GM19397 (cell line): ENCODE results near the gene GFI1B.
A peak's percentile ranks its signal among the peaks of the same experiment; 100 is the strongest.
"Not testable (repeated sequence)": the region's sequence is repeated elsewhere in the genome, so short reads cannot be mapped to it uniquely, and the experiment has no call there.

ENCODE experiments used
- ATAC-seq: cut with Tn5 transposase; IDR thresholded peaks from one replicate; pipeline ENCODE4 v1.9.1; 2021; ENCODE audit warnings: mild to moderate bottlenecking, moderate library complexity; ENCODE audit not compliant: unreplicated experiment

GFI1B gene

DNA sequence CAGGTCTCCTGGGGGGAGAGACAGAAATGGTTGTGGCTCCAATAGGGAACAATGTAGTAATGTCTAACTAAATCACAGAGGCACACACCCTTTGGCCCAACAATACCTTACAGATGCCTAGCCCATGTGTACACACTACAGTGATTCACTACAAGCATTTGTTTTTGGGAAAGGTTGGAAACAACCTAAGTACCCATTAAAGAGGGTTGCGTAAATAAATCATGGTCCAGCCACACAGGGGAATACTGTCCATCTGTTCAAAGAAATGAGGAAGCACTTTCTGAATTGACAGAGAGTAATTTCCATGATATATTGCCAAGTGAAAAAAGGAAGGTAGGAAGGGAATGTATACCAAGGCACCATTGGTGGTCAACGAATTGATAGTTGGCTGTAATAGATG is 30.3 kb downstream of the GFI1B start:
- no peak for ATAC-seq

DNA sequence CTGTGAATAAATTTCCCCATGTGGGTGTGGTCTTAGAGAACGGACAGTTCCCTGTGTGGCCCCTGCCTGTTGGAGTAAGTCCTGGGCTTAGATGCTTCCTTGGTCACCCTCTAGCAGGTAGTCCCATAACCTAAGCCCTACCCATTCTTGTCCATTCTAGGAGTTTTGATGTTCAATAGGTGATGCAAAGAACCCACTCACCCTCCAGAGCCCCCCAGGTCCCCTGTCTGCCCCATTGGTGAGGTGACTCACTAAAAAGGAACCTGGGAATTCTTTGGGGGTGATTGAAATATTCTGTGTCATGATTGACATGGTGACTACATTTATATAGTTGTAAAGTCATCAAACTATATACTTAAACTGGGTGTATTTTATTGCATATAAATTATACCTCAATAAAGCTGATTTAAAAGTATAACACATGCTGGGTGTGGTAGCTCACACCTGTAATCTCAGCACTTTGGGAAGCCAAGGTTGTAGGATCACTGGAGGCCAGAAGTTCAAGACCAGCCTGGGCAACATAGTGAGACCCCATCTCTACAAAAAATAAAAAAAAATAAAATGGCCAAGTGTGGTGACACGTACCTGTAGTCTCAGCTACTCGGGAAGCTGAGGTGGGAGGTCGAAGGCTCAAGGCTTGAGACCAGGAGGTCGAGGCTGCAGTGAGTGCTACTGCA is 31.6 kb downstream of the GFI1B start:
- ATAC-seq: no peak

DNA sequence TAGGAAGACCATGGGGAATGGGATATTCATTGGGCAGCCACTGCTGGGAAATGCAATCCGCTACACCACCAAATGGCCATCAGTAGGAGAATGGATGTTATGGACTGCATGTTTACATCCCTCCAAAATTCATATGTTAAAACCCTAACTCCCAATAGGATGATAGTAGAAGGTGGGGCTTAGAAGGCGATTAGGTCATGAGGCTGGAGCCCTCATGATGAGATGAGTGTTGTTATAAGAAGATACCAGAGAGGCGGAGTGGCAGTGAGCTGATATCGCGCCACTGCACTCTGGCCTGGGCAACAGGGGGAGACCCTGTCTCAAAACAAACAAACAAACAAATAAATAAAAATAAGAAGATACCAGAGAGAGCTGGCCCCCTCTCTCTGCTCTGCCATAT is 36.2 kb downstream of the GFI1B start:
- ATAC-seq: no peak

DNA sequence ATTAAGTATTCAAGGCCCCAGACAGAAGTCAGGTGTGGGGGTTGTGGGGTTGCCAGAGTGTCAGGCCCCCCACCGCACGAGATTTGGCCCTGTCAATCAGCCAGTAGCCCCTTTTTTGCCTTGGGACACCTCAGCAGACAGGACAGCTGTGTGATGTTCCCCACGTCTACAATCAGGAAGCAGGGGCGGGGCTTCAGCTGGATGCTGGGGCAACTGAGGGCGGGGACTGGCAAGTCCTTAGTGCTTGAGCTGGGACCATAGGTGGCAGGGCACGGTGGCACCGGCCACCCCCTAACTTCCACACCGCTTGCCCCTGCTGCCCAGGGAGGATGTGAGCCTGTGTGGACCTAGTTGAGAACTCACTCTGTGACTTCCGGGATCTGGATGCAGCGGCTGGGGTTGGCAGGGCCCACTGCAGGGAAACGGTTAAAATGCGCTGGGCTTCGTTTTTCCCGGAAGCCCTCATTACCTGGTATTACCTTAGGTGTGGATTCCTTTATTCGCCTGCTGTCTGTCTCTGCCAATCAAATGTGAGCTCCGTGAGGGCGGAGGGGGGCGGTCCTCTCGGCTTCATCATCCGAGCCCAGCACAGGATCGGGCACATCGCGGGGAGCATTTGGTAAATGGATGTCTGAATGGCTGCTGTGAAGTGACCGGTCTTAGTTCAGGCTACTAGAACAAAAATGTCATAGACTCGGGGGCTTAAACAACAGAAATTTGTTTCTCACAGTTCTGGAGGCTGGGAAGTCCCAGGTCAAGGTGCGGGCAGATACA is 44.8 kb downstream of the GFI1B start:
- ATAC-seq: no peak

DNA sequence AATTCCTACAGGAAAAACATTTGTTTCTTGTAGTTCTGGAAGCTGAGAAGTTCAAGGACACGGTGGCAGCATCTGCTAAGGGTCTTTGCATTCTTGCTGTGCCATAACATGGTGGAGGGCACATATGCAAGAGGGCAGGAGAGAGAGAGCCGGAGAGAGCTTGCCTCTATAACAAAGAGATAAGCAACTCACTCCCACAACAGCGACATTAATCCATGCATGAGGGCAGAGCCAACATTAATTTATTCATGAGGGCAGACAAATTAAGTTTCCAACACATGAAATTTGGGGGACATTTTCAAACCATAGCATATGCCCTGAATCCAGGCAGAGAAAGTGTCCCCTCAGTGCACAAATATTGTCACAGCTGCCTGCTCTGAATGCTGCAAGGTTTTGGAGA is 47.9 kb downstream of the GFI1B start:
- no peak for ATAC-seq

DNA sequence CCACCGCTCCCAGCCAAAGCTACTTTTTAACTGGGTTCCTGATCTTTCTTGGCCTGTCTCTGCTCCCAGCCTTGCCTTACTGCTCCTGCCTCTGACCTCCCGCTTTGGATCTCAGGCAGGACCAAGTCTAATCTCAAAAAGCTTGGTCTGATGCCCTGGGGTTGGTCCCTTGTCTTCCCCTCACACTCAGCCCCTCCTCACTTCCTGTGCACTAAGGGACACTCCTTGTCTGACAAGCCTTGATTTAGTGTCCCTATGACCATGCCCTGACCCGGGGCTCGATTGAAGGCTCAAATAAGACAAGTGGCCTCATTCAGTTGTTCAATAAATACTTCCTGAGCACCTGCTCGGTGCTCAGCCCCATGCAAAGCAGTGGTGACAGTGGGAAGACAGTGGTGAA is 48.6 kb downstream of the GFI1B start:
- ATAC-seq: no peak

DNA sequence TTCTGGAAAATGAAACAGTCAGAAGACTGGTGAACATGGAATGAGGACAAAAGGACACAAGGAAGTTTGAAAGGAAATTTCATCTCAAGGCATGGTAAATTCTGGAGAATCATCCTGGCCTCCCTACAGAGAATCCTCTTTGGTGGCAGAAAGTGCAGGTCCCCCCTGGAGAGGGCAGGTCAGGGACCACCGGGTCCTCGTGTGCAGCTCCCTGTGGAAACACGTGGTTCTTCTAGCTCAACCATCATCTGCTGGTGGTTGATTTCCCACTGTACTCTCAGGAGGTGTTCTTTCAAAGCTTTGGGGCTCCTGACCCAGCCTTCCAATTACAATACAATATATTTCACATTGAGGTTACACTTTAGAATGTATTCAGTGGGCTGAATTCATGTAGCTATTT is 49.7 kb downstream of the GFI1B start:
- no peak for ATAC-seq

DNA sequence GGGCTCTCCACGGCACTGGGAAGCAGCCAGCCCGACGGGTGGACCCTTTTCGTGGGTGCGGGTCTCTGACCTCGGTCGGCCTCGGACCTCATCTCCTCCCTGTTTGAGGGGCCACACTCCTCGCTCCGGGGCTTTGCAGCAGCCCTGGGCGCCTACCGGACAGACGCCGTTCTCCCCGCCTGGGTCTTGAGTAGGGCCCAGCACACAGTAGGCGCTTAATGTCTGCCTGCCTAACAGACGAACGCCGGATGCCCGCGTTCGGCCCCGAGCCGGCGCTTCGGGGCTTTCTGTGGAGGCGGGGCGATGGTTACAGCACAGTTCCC is 51.5 kb downstream of the GFI1B start:
- ATAC-seq: peak; percentile 14

DNA sequence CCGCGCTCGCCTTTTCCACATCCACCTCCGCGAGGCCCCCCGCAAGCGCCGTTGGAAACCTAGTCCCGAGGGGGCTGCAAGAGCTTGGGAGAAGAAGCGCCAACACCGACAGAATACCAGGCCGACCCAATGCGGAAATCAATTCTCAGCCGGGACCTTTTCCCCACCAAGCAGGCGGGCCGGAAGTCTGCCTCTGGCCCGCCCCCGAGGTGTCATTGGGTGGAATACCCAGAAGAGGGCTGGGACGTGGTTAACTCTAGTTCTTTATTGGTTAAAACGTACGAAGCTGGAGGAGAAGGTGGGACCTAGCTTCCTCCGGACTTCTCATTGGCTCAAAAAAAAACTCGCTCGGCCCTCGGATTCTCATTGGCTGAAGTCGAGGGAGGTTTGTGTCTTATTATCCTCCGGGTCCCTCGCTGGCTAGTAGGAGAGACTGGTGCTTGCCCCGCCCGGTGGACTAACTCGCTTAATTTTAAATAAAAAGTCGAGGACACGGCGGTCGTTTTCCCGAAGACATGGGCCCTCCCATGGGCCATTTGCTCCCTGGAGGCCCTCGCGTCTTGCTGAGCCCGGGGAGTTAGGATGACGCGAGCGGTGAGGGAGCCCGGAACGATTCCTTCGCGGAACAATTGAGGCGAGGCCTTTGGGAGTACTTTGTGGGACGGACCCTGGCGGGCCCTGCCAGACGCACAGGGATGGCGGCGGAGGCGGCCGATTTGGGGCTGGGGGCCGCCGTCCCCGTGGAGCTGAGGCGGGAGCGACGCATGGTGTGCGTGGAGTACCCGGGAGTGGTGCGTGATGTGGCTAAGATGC is 52.0 kb downstream of the GFI1B start, which contains the start of gene GTF3C5:
Gene GTF3C5, plus strand, starts transcription at position 681 of the 813 bp plus-strand sequence. Its CDS starts 15 bp downstream, at position 696.
- ATAC-seq: peak; percentile 92

DNA sequence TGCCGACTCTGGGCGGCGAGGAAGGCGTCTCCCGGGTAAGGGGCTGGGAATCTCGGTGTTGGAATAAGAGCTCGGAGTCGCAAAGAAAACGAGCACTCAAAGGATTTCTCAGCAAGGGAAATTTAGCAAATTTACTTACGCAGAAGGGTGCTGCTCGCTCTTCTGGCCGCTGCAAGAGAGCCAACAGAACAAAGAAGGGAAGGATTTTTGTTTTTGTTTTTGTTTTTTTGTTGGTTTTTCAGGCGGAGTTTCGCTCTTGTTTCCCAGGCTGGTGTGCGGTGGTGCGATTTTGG is 52.6 kb downstream of the GFI1B start:
- ATAC-seq: no peak

DNA sequence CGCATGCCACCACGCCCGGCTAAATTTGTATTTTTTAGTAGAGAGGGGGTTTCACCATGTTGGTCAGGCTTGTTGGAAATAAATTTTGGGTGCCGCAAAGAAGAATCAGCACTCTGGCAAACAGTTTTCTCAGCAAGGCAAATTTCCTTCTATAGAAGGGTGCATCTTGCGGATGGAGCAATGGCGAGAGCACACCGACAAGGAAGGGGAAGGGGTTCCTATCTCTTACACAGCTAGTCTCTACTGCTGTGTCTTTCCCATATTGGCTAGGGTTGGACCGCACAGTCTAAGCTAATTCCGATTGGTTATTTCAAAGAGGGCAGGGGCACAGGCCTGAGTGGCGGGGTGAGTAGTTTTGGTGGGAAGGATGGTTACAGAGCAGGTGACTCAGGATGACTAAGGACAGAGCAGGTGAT is 53.0 kb downstream of the GFI1B start:
- ATAC-seq: no peak

DNA sequence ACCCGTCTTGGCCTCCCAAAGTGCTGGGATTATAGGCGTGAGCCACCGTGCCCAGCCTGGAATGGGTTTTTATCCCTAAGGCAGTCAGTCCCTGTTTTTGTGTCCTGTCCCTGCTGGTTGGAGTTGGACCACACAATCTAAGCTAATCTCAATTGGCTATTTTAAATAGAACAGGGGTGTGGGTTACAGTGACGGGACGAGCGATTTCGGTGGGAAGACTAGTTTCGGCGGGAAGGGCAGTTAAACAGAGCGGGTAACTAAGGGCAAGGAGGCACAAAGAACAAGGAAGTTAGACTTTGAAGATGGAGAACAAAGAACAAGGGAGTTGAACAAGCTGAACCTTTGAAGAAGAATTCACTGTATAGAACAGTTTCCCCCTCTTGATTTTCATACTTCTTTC is 53.7 kb downstream of the GFI1B start:
- ATAC-seq: no peak

DNA sequence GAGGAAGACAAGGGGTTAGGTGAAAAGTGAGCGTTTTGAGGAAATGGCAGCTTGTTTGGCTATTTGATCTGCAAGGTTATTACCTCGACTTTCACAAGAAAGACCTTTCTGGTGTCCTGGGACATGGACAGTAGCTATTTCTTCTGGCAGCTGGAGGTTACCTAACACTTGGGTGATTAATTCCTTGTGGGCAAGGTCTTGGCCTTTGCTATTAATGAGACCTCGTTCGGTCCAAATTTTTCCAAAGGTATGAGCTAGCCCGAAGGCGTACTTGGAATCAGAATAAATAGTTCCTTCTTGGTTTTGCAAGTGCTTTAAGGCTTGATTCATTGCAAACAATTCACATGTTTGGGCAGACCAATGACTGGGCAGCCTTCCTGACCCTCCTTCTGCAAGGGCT is 57.2 kb downstream of the GFI1B start:
- ATAC-seq: no peak

DNA sequence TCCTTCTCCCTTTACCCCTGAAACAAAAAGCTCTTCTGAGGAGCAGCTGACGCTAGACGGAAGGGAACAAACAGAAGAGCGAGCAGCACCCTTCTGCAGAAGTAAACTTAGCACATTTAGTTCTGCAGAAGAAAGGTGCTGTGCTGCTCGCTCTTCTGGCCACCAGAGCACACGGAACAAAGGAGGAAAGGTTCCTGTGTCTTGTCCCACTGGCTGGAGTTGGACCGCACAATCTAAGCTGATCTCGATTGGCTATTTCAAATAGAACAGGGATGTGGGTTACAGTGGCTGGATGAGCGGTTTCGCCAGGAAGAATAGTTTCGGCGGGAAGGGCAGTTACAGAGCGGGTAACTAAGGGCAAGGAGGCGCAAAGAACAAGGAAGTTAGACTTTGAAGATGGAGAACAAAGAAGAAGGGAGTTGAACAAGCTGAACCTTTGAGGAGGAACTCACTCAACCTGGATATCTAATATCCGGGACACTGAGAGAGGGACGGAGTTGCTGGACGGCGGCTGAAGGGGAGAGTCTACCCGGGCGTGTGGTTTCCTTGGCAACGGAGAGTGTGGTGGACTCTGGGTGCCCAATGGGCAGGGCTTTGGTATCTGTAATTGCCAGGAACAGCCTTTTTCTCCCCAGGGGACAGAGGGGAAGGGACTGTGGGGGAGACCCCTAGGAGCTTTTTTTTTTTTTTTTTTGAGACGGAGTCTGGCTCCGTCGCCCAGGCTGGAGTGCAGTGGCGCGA is 59.5 kb downstream of the GFI1B start:
- ATAC-seq: no peak

DNA sequence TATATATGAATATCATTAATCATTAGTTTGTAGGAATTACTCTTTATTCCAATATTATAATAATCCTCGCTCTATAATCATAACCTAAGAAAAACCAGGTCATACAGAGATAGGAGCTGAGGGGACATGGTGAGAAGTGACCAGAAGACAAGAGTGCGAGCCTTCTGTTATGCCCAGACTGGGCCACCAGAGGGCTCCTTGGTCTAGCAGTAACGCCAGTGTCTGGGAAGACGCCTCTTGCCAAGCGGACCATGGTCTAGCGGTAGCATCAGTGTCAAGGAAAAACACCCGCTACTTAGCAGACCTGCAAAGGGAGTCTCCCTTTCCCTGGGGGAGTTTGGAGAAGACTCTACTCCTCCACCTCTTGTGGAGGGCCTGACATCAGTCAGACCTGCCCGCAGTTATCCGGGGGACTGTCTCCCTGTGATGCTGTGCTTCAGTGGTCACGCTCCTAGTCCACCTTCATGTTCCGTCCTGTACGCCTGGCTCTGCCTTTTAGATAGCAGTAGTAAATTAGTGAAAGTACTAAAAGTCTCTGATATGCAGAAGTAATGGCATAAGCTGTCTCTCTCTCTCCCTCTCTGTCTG is 62.5 kb downstream of the GFI1B start:
- ATAC-seq: not testable (repeated sequence)
